Right atrium auricular region (tissue), 2 donors: ENCODE results near the gene LRRC47. TPM values are rescaled to one million over a fixed set of nuclear protein-coding genes. Genes with fewer than 3 reads are reported as not detected.

Experiments used
- DNase-seq: peaks from one replicate; pipeline ENCODE4 v3.0.0-alpha.2; 2019; ENCODE audit warnings: low spot score
- H3K27ac ChIP-seq, 2 donors: fragments of 200-600 bp; sonication (generic); 1 replicate in 1 of 2; 2 replicates in 1 of 2; pipeline ENCODE4 v1.5.1; 2016 to 2019
- H3K27me3 ChIP-seq, 2 donors: fragments of 200-600 bp; sonication (generic); one replicate each; pipeline versions ENCODE4 v1.5.1 to v1.6.0; 2017 to 2019
- H3K36me3 ChIP-seq: fragments of 200-600 bp; sonication (generic); one replicate; pipeline ENCODE4 v1.5.1; 2016
- H3K4me1 ChIP-seq, 2 donors: fragments of 200-600 bp; sonication (generic); one replicate each; pipeline versions ENCODE4 v1.5.1 to v1.6.0; 2017 to 2019
- H3K4me3 ChIP-seq, 2 donors: fragments of 200-600 bp; sonication (generic); 1 replicate in 1 of 2; 2 replicates in 1 of 2; pipeline ENCODE4 v1.5.1; 2017 to 2019; ENCODE audit warnings: mild to moderate bottlenecking in 1 of 2, moderate library complexity in 1 of 2
- H3K9me3 ChIP-seq, 2 donors: fragments of 200-600 bp; sonication (generic); one replicate each; pipeline ENCODE4 v1.5.1; 2019
- total RNA-seq, 2 donors: library from RNA; depleted of rRNA; stranded (reverse); fragments of >200 nt; gene quantifications; one replicate each; pipeline ENCODE4 v1.1.0, GENCODE V29; 2016
- TF ChIP-seq, protein P1 (sequence below), 2 donors: fragments of 200-600 bp; sonication (generic); IDR thresholded peaks; one replicate each; pipeline ENCODE4 v1.5.1; 2019; ENCODE audit warnings: antibody characterized with exemption in 2 of 2

The LRRC47 gene
- 10 to 100 TPM; 31.7 to 33.6 TPM for total RNA-seq

DNA sequence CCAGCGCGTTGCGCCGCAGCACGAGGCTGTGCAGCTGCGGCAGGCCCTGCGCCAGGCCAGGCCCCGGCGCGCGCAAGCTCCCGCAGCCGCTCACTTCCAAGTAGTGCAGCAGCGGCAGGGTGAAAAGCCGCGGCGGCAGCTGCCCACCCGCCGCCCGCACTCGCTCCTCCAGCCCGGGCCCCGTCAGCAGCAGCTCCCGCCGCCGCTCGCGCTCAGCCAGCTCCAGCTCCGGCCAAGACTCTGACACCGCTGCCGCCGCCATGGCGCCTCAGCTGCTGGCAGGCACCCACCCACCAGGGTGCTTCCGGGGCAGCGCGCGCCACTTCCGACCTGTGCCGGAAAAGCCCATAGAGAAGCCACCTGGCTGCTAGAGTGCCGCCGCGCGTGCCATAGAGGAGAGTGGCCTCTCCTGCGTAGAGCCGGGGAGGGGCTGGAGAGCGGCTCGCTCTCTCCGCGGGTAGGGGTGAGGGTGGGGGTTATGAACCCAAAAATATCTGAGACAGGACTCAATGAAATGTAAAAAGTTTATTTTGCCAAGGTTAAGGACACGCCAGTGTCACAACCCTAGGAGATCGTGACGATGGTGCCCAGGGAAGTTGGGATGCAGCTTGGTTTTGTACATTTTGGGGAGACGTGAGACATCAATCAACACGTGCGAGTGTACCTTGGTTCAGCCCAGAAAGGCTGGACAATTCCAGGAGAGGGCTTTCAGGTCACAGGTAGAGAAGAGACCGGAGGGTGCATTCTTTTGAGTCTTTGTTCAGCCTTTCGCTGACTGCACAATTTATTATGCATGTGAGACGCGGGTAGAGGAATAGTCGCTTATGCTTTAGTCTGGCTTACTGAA is at the start of gene LRRC47:
LRRC47 (minus strand) TSS at position 284 of the 847 bp plus-strand sequence; CDS start at position 262, 22 bp downstream.
- TF ChIP-seq, protein P1, sequence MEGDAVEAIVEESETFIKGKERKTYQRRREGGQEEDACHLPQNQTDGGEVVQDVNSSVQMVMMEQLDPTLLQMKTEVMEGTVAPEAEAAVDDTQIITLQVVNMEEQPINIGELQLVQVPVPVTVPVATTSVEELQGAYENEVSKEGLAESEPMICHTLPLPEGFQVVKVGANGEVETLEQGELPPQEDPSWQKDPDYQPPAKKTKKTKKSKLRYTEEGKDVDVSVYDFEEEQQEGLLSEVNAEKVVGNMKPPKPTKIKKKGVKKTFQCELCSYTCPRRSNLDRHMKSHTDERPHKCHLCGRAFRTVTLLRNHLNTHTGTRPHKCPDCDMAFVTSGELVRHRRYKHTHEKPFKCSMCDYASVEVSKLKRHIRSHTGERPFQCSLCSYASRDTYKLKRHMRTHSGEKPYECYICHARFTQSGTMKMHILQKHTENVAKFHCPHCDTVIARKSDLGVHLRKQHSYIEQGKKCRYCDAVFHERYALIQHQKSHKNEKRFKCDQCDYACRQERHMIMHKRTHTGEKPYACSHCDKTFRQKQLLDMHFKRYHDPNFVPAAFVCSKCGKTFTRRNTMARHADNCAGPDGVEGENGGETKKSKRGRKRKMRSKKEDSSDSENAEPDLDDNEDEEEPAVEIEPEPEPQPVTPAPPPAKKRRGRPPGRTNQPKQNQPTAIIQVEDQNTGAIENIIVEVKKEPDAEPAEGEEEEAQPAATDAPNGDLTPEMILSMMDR (IDR thresholded peaks at IDR 0.05): peak in 1 of 2 donors; percentile 49
- H3K9me3 ChIP-seq: no peaks in the 10 kb centered on the region
- peak within 1 kb of the TSS; percentile 90 to 97 for H3K4me3 ChIP-seq
- H3K4me1 ChIP-seq: peaks cover 0 to 34% of the 10 kb centered on the region in 2 donors
- no peaks in the 10 kb centered on the region for H3K27me3 ChIP-seq
- no peaks in the 10 kb centered on the region for H3K36me3 ChIP-seq
- DNase-seq: peak; percentile 89
- H3K27ac ChIP-seq: peak within 1 kb of the TSS; percentile 70 to 76

DNA sequence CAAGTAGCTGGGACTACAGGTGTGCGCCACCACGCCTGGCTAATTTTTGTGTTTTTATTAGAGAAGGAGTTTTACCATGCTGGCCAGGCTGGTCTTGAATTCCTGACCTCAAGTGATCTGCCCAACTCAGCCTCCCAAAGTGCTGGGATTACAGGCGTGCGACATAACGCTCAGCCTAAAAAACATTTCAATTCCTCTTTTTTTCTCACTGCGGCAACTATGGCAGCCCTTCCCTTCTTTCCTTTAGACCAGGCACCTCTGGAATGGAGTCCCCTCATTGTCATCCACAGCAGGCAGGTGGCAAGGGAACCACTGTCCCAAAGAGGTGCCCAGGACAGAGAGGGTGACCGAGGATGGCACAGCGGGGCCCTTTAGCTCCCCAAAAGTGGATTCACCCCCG is 46.6 kb upstream of the LRRC47 start:
- Histone ChIP-seq H3K36me3 (peaks cover 45% of the 10 kb centered on the region), H3K27ac (no peak overlapping the region)
- TF ChIP-seq, protein P1 (IDR thresholded peaks at IDR 0.05): no peak

DNA sequence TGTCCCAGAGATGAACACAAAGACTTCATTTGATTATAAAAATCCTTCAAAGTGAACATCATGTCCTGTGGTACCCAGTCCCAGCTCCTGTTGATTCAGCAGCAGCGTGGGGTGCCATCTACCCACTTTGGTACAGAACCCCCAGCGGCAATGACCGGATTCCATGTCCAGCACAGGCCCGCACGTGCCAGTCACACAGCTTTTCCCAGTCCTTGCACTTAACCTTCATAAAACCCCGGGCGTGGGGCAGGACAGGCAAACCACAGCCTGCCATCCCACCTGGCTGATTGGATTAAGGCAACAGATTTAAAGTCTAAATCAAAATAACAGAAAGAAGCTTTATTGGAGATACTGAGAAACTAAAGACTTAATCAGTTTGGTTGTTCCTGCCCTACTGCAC is 45.2 kb upstream of the LRRC47 start:
- TF ChIP-seq, protein P1 (IDR thresholded peaks at IDR 0.05): no peak
- Histone ChIP-seq H3K36me3 (peaks cover 55% of the 10 kb centered on the region), H3K27ac (no peak overlapping the region), H3K4me1 (no peaks in the 10 kb centered on the region), H3K4me3 (no peak overlapping the region), H3K9me3 (peaks cover 7 to 10% of the 10 kb centered on the region in 2 donors), H3K27me3 (no peaks in the 10 kb centered on the region)
- DNase-seq: no peak

More for the DNA sequence above, 46.6 kb upstream of the LRRC47 start:
- H3K9me3 ChIP-seq: no peaks in the 10 kb centered on the region
- no peak for DNase-seq
- H3K4me1 ChIP-seq: no peaks in the 10 kb centered on the region
- H3K4me3 ChIP-seq: no peak overlapping the region
- H3K27me3 ChIP-seq: no peaks in the 10 kb centered on the region

DNA sequence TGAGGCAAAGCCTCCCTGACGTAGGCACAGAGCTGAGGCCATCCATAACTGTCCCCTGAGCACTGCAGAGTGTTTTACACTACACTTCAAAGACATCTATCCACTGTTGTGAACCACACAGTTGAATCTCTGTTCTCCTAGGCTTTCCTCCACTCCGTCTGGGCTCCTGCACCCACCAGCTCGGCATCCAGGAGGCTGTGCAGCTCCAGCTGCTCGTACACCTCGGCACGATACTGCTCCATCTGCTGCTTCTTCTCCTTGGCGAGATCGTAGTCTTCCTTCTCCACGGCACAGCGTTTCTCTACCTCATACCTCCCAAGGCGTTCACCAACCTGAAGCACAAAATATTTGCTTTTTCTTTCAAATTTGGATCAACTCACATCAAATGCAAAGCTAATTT is 42.5 kb upstream of the LRRC47 start:
- DNase-seq: no peak
- Histone ChIP-seq H3K27ac (no peak overlapping the region), H3K36me3 (peaks cover 56% of the 10 kb centered on the region), H3K4me1 (no peaks in the 10 kb centered on the region), H3K4me3 (no peak overlapping the region), H3K27me3 (no peaks in the 10 kb centered on the region), H3K9me3 (peaks cover 7 to 10% of the 10 kb centered on the region in 2 donors)
- TF ChIP-seq, protein P1 (IDR thresholded peaks at IDR 0.05): no peak

DNA sequence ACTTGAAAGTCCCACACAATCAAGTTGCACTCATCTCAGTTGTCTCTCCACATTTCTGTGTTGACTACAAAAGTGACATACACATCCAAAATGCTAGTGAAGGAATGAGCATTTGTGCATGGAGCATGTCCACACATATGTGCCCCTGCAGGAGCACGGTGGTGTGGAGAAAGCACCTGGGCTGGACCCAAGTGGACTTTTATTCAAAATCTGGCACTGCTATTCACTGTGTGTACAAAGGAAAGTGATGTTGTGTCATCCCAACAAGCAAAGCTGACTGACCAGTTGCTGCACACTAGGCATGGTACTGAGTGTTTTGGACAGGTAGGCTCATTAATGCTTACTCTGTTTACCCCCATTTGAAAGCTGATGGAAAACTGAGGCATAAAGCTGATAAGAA is 41.4 kb upstream of the LRRC47 start:
- DNase-seq: no peak
- no peak overlapping the region for H3K27ac ChIP-seq
- H3K27me3 ChIP-seq: no peaks in the 10 kb centered on the region
- TF ChIP-seq, protein P1 (IDR thresholded peaks at IDR 0.05): no peak
- no peaks in the 10 kb centered on the region for H3K4me1 ChIP-seq
- H3K4me3 ChIP-seq: no peak overlapping the region
- peaks cover 53% of the 10 kb centered on the region for H3K36me3 ChIP-seq
- peaks cover 7 to 10% of the 10 kb centered on the region in 2 donors for H3K9me3 ChIP-seq
